ENCODE measurements around the gene PTBP1. TPM values are rescaled to one million over a fixed set of nuclear protein-coding genes. Genes with fewer than 3 reads are reported as not detected.

The PTBP1 gene
- total RNA-seq, 1 experiment from 2014 or later: 510 TPM

DNA sequence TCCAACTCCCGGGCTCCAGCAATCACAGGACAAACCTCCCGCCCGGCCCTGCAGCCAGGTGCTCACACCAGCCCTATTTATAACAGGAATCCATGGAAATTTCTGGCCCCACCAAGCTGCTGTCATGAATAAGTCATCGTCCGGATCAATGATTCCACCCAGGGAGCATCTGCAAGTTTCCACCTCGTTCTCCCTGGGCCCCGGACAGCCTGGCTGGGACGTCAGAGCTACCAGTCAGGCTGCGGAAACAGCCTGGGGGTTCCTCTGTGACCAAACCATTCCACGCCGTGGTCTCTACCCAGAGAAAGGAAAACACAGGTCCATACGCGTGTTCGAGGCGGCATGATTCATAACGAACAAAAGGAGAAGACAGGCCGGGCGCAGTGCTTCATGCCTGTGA is 20.7 kb upstream of the PTBP1 start:
- no peak for TF ChIP-seq CTCF (IDR thresholded peaks at IDR 0.05; ENCODE audit: insufficient read depth in 1 of 2, low read depth in 1 of 2, low read length in 1 of 2, severe bottlenecking in 1 of 2, unreplicated experiment in 1 of 2)
- no TSS peak for BruUV-seq (replicated peaks)
- Histone ChIP-seq H3K4me1 (peaks cover 12% of the 10 kb centered on the region), H3K27me3 (replicated peaks; ENCODE audit: control insufficient read depth, insufficient read depth, low read length) (no peaks in the 10 kb centered on the region), H3K9me3 (no peaks in the 10 kb centered on the region), H3K36me3 (ENCODE audit: control insufficient read depth, insufficient read depth, low read length) (no peaks in the 10 kb centered on the region), H3K4me3 (ENCODE audit: low read depth, low read length) (no peak overlapping the region)
- intact Hi-C loops (cut with micrococcal nuclease; ENCODE audit: unreplicated experiment): loop anchor here (10.0 kb wide), 1 partner anchor 88 kb away; no protein-coding TSS in a partner anchor
- Mint-ChIP-seq H3K36me3 (ENCODE audit: insufficient read depth, unreplicated experiment) (peaks cover 18% of the 10 kb centered on the region), H3K4me1 (ENCODE audit: low read depth, unreplicated experiment) (peaks cover 6% of the 10 kb centered on the region), H3K4me3 (ENCODE audit: unreplicated experiment) (no peak overlapping the region), H3K27ac (ENCODE audit: unreplicated experiment) (no peak overlapping the region), H3K27me3 (ENCODE audit: insufficient read depth, unreplicated experiment) (no peaks in the 10 kb centered on the region), H3K9me3 (ENCODE audit: unreplicated experiment) (no peaks in the 10 kb centered on the region)
- DNase-seq: no peak
- POLR2A ChIA-PET: no interaction called here
- CTCF ChIA-PET: no interaction called here

- Mint-ChIP-seq H3K9me3 (ENCODE audit: unreplicated experiment) (no peaks in the 10 kb centered on the region), H3K27me3 (ENCODE audit: insufficient read depth, unreplicated experiment) (no peaks in the 10 kb centered on the region), H3K27ac (ENCODE audit: unreplicated experiment) (peak overlapping the region; percentile 81), H3K4me1 (ENCODE audit: low read depth, unreplicated experiment) (peaks cover 6% of the 10 kb centered on the region), H3K4me3 (ENCODE audit: unreplicated experiment) (peak overlapping the region; percentile 59), H3K36me3 (ENCODE audit: insufficient read depth, unreplicated experiment) (peaks cover 35% of the 10 kb centered on the region)
- H3K9me3 ChIP-seq: no peaks in the 10 kb centered on the region
- no peak overlapping the region for H3K4me3 ChIP-seq (ENCODE audit: low read depth, low read length)
- no TSS peak for BruUV-seq (replicated peaks)
- intact Hi-C loops (cut with micrococcal nuclease; ENCODE audit: unreplicated experiment): loop anchor here (10.0 kb wide), 1 partner anchor 86 kb away; no protein-coding TSS in a partner anchor
- no peak for TF ChIP-seq CTCF (IDR thresholded peaks at IDR 0.05; ENCODE audit: insufficient read depth in 1 of 2, low read depth in 1 of 2, low read length in 1 of 2, severe bottlenecking in 1 of 2, unreplicated experiment in 1 of 2)
- H3K4me1 ChIP-seq: peaks cover 12% of the 10 kb centered on the region
- peak; percentile 58 to 71 for DNase-seq
- ChIA-PET POLR2A (interaction anchor here (0.6 to 1.0 kb wide), 2 partner anchors 26 to 205 kb away, joined by 4 read pairs; partner anchors contain the start of gene WDR18), CTCF (interaction anchor here (0.6 kb wide), 2 partner anchors 8 to 9 kb away, joined by 3 to 5 read pairs; no protein-coding TSS in a partner anchor)
- no peaks in the 10 kb centered on the region for H3K36me3 ChIP-seq (ENCODE audit: control insufficient read depth, insufficient read depth, low read length)
- H3K27me3 ChIP-seq (replicated peaks; ENCODE audit: control insufficient read depth, insufficient read depth, low read length): no peaks in the 10 kb centered on the region
Measured at GRCh38 chr19:778910-779653, 18.2 kb upstream of the PTBP1 start.

GRCh38 chr19:780935-781334 is 16.3 kb upstream of the PTBP1 start:
- peaks cover 12% of the 10 kb centered on the region for H3K4me1 ChIP-seq
- CTCF ChIA-PET: no interaction called here

More at GRCh38 chr19:780935-781334, 16.3 kb upstream of the PTBP1 start:
- no TSS peak for BruUV-seq (replicated peaks)
- intact Hi-C loops (cut with micrococcal nuclease; ENCODE audit: unreplicated experiment): no loop called here
- Mint-ChIP-seq H3K27ac (ENCODE audit: unreplicated experiment) (peak overlapping the region; percentile 91), H3K9me3 (ENCODE audit: unreplicated experiment) (no peaks in the 10 kb centered on the region), H3K4me3 (ENCODE audit: unreplicated experiment) (peak overlapping the region; percentile 94), H3K36me3 (ENCODE audit: insufficient read depth, unreplicated experiment) (peaks cover 53% of the 10 kb centered on the region), H3K27me3 (ENCODE audit: insufficient read depth, unreplicated experiment) (no peaks in the 10 kb centered on the region), H3K4me1 (ENCODE audit: low read depth, unreplicated experiment) (peaks cover 6% of the 10 kb centered on the region)
- H3K36me3 ChIP-seq (ENCODE audit: control insufficient read depth, insufficient read depth, low read length): no peaks in the 10 kb centered on the region
- POLR2A ChIA-PET: interaction anchor here (1.1 kb wide), 1 partner anchor 9 kb away, joined by 6 read pairs; no protein-coding TSS in a partner anchor
- H3K4me3 ChIP-seq (ENCODE audit: low read depth, low read length): peak overlapping the region; percentile 22
- no peaks in the 10 kb centered on the region for H3K27me3 ChIP-seq (replicated peaks; ENCODE audit: control insufficient read depth, insufficient read depth, low read length)
- no peaks in the 10 kb centered on the region for H3K9me3 ChIP-seq
- no peak for TF ChIP-seq CTCF (IDR thresholded peaks at IDR 0.05; ENCODE audit: insufficient read depth in 1 of 2, low read depth in 1 of 2, low read length in 1 of 2, severe bottlenecking in 1 of 2, unreplicated experiment in 1 of 2)
- no peak for DNase-seq
